HCT116 (cell line): ENCODE results near the gene POU6F1. TPM values are rescaled to one million over a fixed set of nuclear protein-coding genes. Genes with fewer than 3 reads are reported as not detected.

Experiments
- ATAC-seq: fragments of 200-7000 bp; cut with Tn5 transposase; 2 replicates; pipeline ENCODE4 v1.9.1; 2020; ENCODE audit warnings: mild to moderate bottlenecking, moderate library complexity
- BruUV-seq: library from RNA; stranded (reverse); fragments of 400-500 nt; replicated peaks from 2 replicates; lab custom pipeline; 2021; lab: Mats Ljungman, UMichigan
- CTCF ChIA-PET: fragments of 300-600 bp; sonication (Branson Sonifier 250); formaldehyde crosslinking; loops from one replicate; lab custom pipeline; 2021; ENCODE audit warnings: antibody characterized with exemption; lab: Charles Lee
- POLR2A ChIA-PET: fragments of 300-600, 350-600 bp; sonication (Branson Sonifier 250); formaldehyde crosslinking; loops from one replicate; lab custom pipeline; 2021; ENCODE audit warnings: antibody characterized with exemption; lab: Charles Lee
- RAD21 ChIA-PET, 2 experiments: fragments of 300-600 bp; sonication (Branson Sonifier 250); formaldehyde crosslinking; loops; one replicate each; lab custom pipeline; 2023; ENCODE audit warnings: low total read pairs in 2 of 2; ENCODE audit not compliant: uncharacterized antibody in 2 of 2, unreplicated experiment in 2 of 2, low non-redundant PET in 1 of 2; lab: Charles Lee
- DNase-seq: peaks from one replicate; pipeline ENCODE4 v3.0.0-alpha.2; 2010; ENCODE audit warnings: low read depth, low spot score
- H2AFZ ChIP-seq: fragments of 200-600 bp; shearing (Covaris generic), sonication (generic); 2 replicates; pipeline ENCODE4 v1.6.1; 2017; ENCODE audit warnings: low read depth, mixed run types, mixed read lengths, antibody characterized with exemption, low read length; ENCODE audit not compliant: poor library complexity, severe bottlenecking
- H3K27ac ChIP-seq: 2 replicates; pipeline ENCODE4 v1.5.1; 2012; ENCODE audit warnings: low read depth, low read length
- H3K27me3 ChIP-seq: fragments of 200-600 bp; sonication (generic); 2 replicates; pipeline ENCODE4 v1.6.1; 2016; ENCODE audit warnings: mixed run types, low read length, mixed read lengths; ENCODE audit not compliant: insufficient read depth
- H3K36me3 ChIP-seq, 2 experiments: fragments of 200-500 bp in 1 of 2; fragments of 200-600 bp in 1 of 2; sonication (Bioruptor generic) in 1 of 2; sonication (generic) in 1 of 2; 2 replicates each; pipeline versions ENCODE4 v1.5.1 to v1.6.1; 2014 to 2016; ENCODE audit warnings: low read length in 2 of 2, inconsistent platforms in 1 of 2, mixed read lengths in 1 of 2, mixed run types in 1 of 2; ENCODE audit not compliant: insufficient read depth in 2 of 2, control insufficient read depth in 1 of 2
- H3K4me1 ChIP-seq, 2 experiments: fragments of 200-600 bp in 1 of 2; sonication (generic) in 1 of 2; 2 replicates each; pipeline versions ENCODE4 v1.5.1 to v1.6.1; 2012 to 2017; ENCODE audit warnings: low read length in 2 of 2, inconsistent platforms in 1 of 2, mild to moderate bottlenecking in 1 of 2, mixed read lengths in 1 of 2, mixed run types in 1 of 2, moderate library complexity in 1 of 2; ENCODE audit not compliant: insufficient read depth in 2 of 2, control insufficient read depth in 1 of 2
- H3K4me2 ChIP-seq: fragments of 200-600 bp; sonication (generic); 2 replicates; pipeline ENCODE4 v1.6.1; 2017; ENCODE audit warnings: mixed run types, low read length, mixed read lengths
- H3K4me3 ChIP-seq, 2 experiments: fragments of 200-600 bp in 1 of 2; sonication (generic) in 1 of 2; replicated peaks in 1 of 2; 2 replicates each; pipeline ENCODE4 v1.5.1; 2011 to 2016; ENCODE audit warnings: low read length in 2 of 2, control low read depth in 1 of 2, low read depth in 1 of 2, mild to moderate bottlenecking in 1 of 2, mixed read lengths in 1 of 2, mixed run types in 1 of 2
- H3K79me2 ChIP-seq: fragments of 200-600 bp; sonication (generic); 2 replicates; pipeline ENCODE4 v1.6.1; 2017; ENCODE audit warnings: mild to moderate bottlenecking, mixed run types, low read length, moderate library complexity, mixed read lengths; ENCODE audit not compliant: insufficient read depth
- H3K9ac ChIP-seq: fragments of 200-600 bp; sonication (generic); 2 replicates; pipeline ENCODE4 v1.6.1; 2016; ENCODE audit warnings: low read length, mixed read lengths
- H3K9me2 ChIP-seq: fragments of 200-600 bp; sonication (generic), shearing (Covaris generic); 2 replicates; pipeline ENCODE4 v1.6.1; 2017; ENCODE audit warnings: mixed run types, mild to moderate bottlenecking, moderate library complexity; ENCODE audit not compliant: insufficient read depth
- H3K9me3 ChIP-seq, 2 experiments: fragments of 200-500 bp in 1 of 2; fragments of 200-600 bp in 1 of 2; sonication (Bioruptor generic) in 1 of 2; sonication (generic) in 1 of 2; 2 replicates each; pipeline ENCODE4 v1.6.1; 2014 to 2017; ENCODE audit warnings: low read length in 2 of 2, mixed read lengths in 2 of 2, inconsistent platforms in 1 of 2, low read depth in 1 of 2, mild to moderate bottlenecking in 1 of 2, mixed run types in 1 of 2, moderate library complexity in 1 of 2; ENCODE audit not compliant: control insufficient read depth in 1 of 2, insufficient read depth in 1 of 2
- H4K20me1 ChIP-seq: fragments of 200-600 bp; sonication (generic), shearing (Covaris generic); 2 replicates; pipeline ENCODE4 v1.6.1; 2017; ENCODE audit warnings: mixed run types, mild to moderate bottlenecking, moderate library complexity; ENCODE audit not compliant: insufficient read depth
- ATF3 ChIP-seq: IDR thresholded peaks from 2 replicates; pipeline ENCODE4 v1.6.1; 2012
- CBX3 ChIP-seq: IDR thresholded peaks from 2 replicates; pipeline ENCODE4 v1.6.1; 2012; ENCODE audit warnings: low read depth
- CEBPB ChIP-seq: IDR thresholded peaks from 2 replicates; pipeline ENCODE4 v1.6.1; 2012; ENCODE audit warnings: low read depth
- EGR1 ChIP-seq: IDR thresholded peaks from 2 replicates; pipeline ENCODE4 v1.6.1; 2012; ENCODE audit warnings: low read depth
- EZH2 ChIP-seq: fragments of 200-600 bp; sonication (generic); IDR thresholded peaks from 2 replicates; pipeline ENCODE4 v1.6.1; 2017; ENCODE audit warnings: antibody characterized with exemption, mixed run types
- EZH2phosphoT487 ChIP-seq: fragments of 200-600 bp; IDR thresholded peaks from 2 replicates; pipeline ENCODE4 v1.6.1; 2018; ENCODE audit warnings: antibody characterized with exemption, borderline replicate concordance
- FOSL1 ChIP-seq: IDR thresholded peaks from 2 replicates; pipeline ENCODE4 v1.6.1; 2012; ENCODE audit warnings: low read depth
- JUND ChIP-seq: IDR thresholded peaks from 2 replicates; pipeline ENCODE4 v1.6.1; 2012
- MAX ChIP-seq: IDR thresholded peaks from 2 replicates; pipeline ENCODE4 v1.6.1; 2012
- POLR2A ChIP-seq: IDR thresholded peaks from 2 replicates; pipeline ENCODE4 v1.7.0; 2011; ENCODE audit warnings: borderline replicate concordance; ENCODE audit not compliant: insufficient read depth, insufficient read length; ENCODE audit errors: extremely low read depth
- RAD21 ChIP-seq: IDR thresholded peaks from 2 replicates; pipeline ENCODE4 v1.6.1; 2012; ENCODE audit warnings: low read depth, mild to moderate bottlenecking
- REST ChIP-seq: IDR thresholded peaks from 2 replicates; pipeline ENCODE4 v1.6.1; 2012; ENCODE audit warnings: low read depth
- SIN3A ChIP-seq: IDR thresholded peaks from 2 replicates; pipeline ENCODE4 v1.6.1; 2012; ENCODE audit warnings: low read depth
- SP1 ChIP-seq: IDR thresholded peaks from 2 replicates; pipeline ENCODE4 v1.6.1; 2012; ENCODE audit warnings: low read depth
- SRF ChIP-seq: IDR thresholded peaks from 2 replicates; pipeline ENCODE4 v1.6.1; 2012; ENCODE audit warnings: low read depth
- TCF7L2 ChIP-seq: IDR thresholded peaks from 2 replicates; pipeline ENCODE4 v1.7.0; 2011; ENCODE audit warnings: borderline replicate concordance, inconsistent platforms; ENCODE audit not compliant: insufficient read depth, insufficient read length; ENCODE audit errors: extremely low read depth
- ZFX ChIP-seq: fragments of 450-650 bp; IDR thresholded peaks from 2 replicates; pipeline ENCODE4 v1.6.1; 2017
- ZNF274 ChIP-seq: fragments of 200-500 bp; sonication (Bioruptor generic); IDR thresholded peaks from 2 replicates; pipeline ENCODE4 v1.6.1; 2014; ENCODE audit warnings: mild to moderate bottlenecking, low read depth, low read length, inconsistent platforms
- intact Hi-C: fragments of 100-400 bp; cut with micrococcal nuclease; formaldehyde crosslinking; loops from 2 replicates; pipeline ENCODE4 v1.10.0; 2022
- total RNA-seq: library from RNA; stranded (reverse); gene quantifications from one replicate; pipeline ENCODE4 v1.2.1, GENCODE V29; 2021; ENCODE audit not compliant: unreplicated experiment
- TF ChIP-seq, protein P1 (sequence below): IDR thresholded peaks from 2 replicates; pipeline ENCODE4 v1.6.1; 2011; ENCODE audit warnings: mild to moderate bottlenecking, low read length, moderate library complexity; ENCODE audit not compliant: insufficient replicate concordance; ENCODE audit errors: extremely low read depth

Gene POU6F1
- total RNA-seq, 1 experiment from 2014 or later = 6.4 TPM

- no peak overlapping the region for H3K27ac ChIP-seq
These were observed 17.1 kb downstream of the POU6F1 start for GRCh38 chr12:51200806-51201205.

More at GRCh38 chr12:51200806-51201205, 17.1 kb downstream of the POU6F1 start:
- no peak for TF ChIP-seq POLR2A
- no peak for TF ChIP-seq REST
- no peak for TF ChIP-seq EZH2phosphoT487
- no peak for TF ChIP-seq FOSL1
- no peak for TF ChIP-seq ZNF274
- no peak for TF ChIP-seq SP1
- TF ChIP-seq SRF = no peak
- TF ChIP-seq CBX3 = no peak
- no peak for TF ChIP-seq MAX
- TF ChIP-seq CEBPB = no peak
- TF ChIP-seq ATF3 = no peak
- TF ChIP-seq SIN3A = no peak
- TF ChIP-seq EZH2 = no peak
- TF ChIP-seq EGR1 = no peak
- TF ChIP-seq ZFX = no peak
- no peak for TF ChIP-seq RAD21
- TF ChIP-seq, protein P1, sequence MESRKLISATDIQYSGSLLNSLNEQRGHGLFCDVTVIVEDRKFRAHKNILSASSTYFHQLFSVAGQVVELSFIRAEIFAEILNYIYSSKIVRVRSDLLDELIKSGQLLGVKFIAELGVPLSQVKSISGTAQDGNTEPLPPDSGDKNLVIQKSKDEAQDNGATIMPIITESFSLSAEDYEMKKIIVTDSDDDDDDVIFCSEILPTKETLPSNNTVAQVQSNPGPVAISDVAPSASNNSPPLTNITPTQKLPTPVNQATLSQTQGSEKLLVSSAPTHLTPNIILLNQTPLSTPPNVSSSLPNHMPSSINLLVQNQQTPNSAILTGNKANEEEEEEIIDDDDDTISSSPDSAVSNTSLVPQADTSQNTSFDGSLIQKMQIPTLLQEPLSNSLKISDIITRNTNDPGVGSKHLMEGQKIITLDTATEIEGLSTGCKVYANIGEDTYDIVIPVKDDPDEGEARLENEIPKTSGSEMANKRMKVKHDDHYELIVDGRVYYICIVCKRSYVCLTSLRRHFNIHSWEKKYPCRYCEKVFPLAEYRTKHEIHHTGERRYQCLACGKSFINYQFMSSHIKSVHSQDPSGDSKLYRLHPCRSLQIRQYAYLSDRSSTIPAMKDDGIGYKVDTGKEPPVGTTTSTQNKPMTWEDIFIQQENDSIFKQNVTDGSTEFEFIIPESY = no peak
- TF ChIP-seq JUND = no peak
- no peak for TF ChIP-seq TCF7L2
- Histone ChIP-seq H3K36me3 (no peaks in the 10 kb centered on the region), H3K9me2 (no peaks in the 10 kb centered on the region), H3K4me1 (peaks cover 12 to 20% of the 10 kb centered on the region in 2 experiments), H3K4me3 (no peak overlapping the region), H3K79me2 (no peaks in the 10 kb centered on the region), H4K20me1 (no peaks in the 10 kb centered on the region), H3K27me3 (no peaks in the 10 kb centered on the region), H3K9ac (no peak overlapping the region), H3K9me3 (no peaks in the 10 kb centered on the region), H3K4me2 (peak overlapping the region; percentile 42; the same call in 1 of the 2 replicates), H2AFZ (no peak overlapping the region)
- DNase-seq (no peak), ATAC-seq (peak; percentile 56)
- ChIA-PET POLR2A (no interaction called here), CTCF (no interaction called here), RAD21 (no interaction called here)
- intact Hi-C loops = no loop called here
- no TSS peak for BruUV-seq
